ENCODE results near the gene TMED6.

TMED6 gene

GRCh38 chr16:69327585-69328310 is 23.8 kb downstream of the TMED6 start:
- peak overlapping the region; percentile 92 for H3K27ac ChIP-seq
- no peak for TF ChIP-seq CTCF (IDR thresholded peaks at IDR 0.05)
- no peak for TF ChIP-seq ZFX (IDR thresholded peaks at IDR 0.05; ENCODE audit: borderline replicate concordance)

GRCh38 chr16:69326172-69326873 is 25.3 kb downstream of the TMED6 start:
- TF ChIP-seq CTCF (IDR thresholded peaks at IDR 0.05) (no peak), ZFX (IDR thresholded peaks at IDR 0.05; ENCODE audit: borderline replicate concordance) (no peak)
- peak overlapping the region; percentile 92 for H3K27ac ChIP-seq

GRCh38 chr16:69325784-69326171 is 25.8 kb downstream of the TMED6 start:
- H3K27ac ChIP-seq = peak overlapping the region; percentile 92
- no peak for TF ChIP-seq CTCF (IDR thresholded peaks at IDR 0.05)
- no peak for TF ChIP-seq ZFX (IDR thresholded peaks at IDR 0.05; ENCODE audit: borderline replicate concordance)

GRCh38 chr16:69324585-69325253 is 26.9 kb downstream of the TMED6 start:
- peak overlapping the region; percentile 20; the same call in 1 of the 2 replicates for H3K27ac ChIP-seq
- TF ChIP-seq CTCF (IDR thresholded peaks at IDR 0.05) (no peak), ZFX (IDR thresholded peaks at IDR 0.05; ENCODE audit: borderline replicate concordance) (no peak)

- TF ChIP-seq ZFX (IDR thresholded peaks at IDR 0.05; ENCODE audit: borderline replicate concordance) = no peak
- TF ChIP-seq CTCF (IDR thresholded peaks at IDR 0.05) = no peak
- peak overlapping the region; percentile 20 for H3K27ac ChIP-seq
These were observed 27.5 kb downstream of the TMED6 start for GRCh38 chr16:69324013-69324531.

- TF ChIP-seq CTCF (IDR thresholded peaks at IDR 0.05) (no peak), ZFX (IDR thresholded peaks at IDR 0.05; ENCODE audit: borderline replicate concordance) (no peak)
- 0 out of 2 replicates have a peak overlapping the region, but pooled peaks have one; percentile 20 for H3K27ac ChIP-seq
These were observed 28.2 kb downstream of the TMED6 start for GRCh38 chr16:69323415-69323814.

All from 22Rv1 (cell line).